A673 (cell line): Measurements from ENCODE around the gene CDK8. TPM values are rescaled to one million over a fixed set of nuclear protein-coding genes. Genes with fewer than 3 reads are reported as not detected.

Experiments used
- Bru-seq: library from RNA; stranded (reverse); fragments of 400-500 nt; gene quantifications from one replicate; lab custom pipeline; 2021; lab: Mats Ljungman, UMichigan
- BruChase-seq, 2 experiments: library from RNA; stranded (reverse); fragments of 400-500 nt; gene quantifications; one replicate each; lab custom pipeline; 2021; lab: Mats Ljungman, UMichigan
- BruUV-seq: library from RNA; stranded (reverse); fragments of 400-500 nt; replicated peaks from 2 replicates; lab custom pipeline; 2021; lab: Mats Ljungman, UMichigan
- CTCF ChIA-PET: fragments of 300-600 bp; sonication (Branson Sonifier 250); formaldehyde crosslinking; loops from one replicate; lab custom pipeline; 2022; ENCODE audit warnings: antibody characterized with exemption; lab: Charles Lee
- POLR2A ChIA-PET: fragments of 300-600 bp; sonication (Branson Sonifier 250); formaldehyde crosslinking; loops from one replicate; lab custom pipeline; 2022; ENCODE audit warnings: antibody characterized with exemption; ENCODE audit not compliant: low non-redundant PET; lab: Charles Lee
- DNase-seq: peaks from one replicate; pipeline ENCODE4 v3.0.0-alpha.2; 2015; ENCODE audit warnings: low spot score
- H3K27ac ChIP-seq: fragments of 200-600 bp; sonication (generic); 2 replicates; pipeline ENCODE4 v1.5.1; 2016; ENCODE audit warnings: mixed run types, low read depth, mild to moderate bottlenecking, mixed read lengths, antibody characterized with exemption, low read length; ENCODE audit not compliant: poor library complexity, severe bottlenecking
- H3K27me3 ChIP-seq: fragments of 200-600 bp; sonication (generic); replicated peaks from 2 replicates; pipeline ENCODE4 v1.6.1; 2017; ENCODE audit warnings: mixed run types, low read depth, mild to moderate bottlenecking, mixed read lengths, antibody characterized with exemption, low read length; ENCODE audit not compliant: insufficient read depth, poor library complexity
- H3K36me3 ChIP-seq: fragments of 200-600 bp; sonication (generic); 2 replicates; pipeline ENCODE4 v1.6.1; 2016; ENCODE audit warnings: mixed run types, mild to moderate bottlenecking, mixed read lengths, antibody characterized with exemption, low read length; ENCODE audit not compliant: insufficient read depth, poor library complexity, severe bottlenecking
- H3K4me1 ChIP-seq: fragments of 200-600 bp; sonication (generic); 2 replicates; pipeline ENCODE4 v1.6.1; 2017; ENCODE audit warnings: mixed run types, mild to moderate bottlenecking, mixed read lengths, antibody characterized with exemption, low read length; ENCODE audit not compliant: insufficient read depth, poor library complexity, severe bottlenecking
- H3K4me3 ChIP-seq: fragments of 200-600 bp; sonication (generic); 2 replicates; pipeline ENCODE4 v1.5.1; 2016; ENCODE audit warnings: low read depth, mixed run types, mild to moderate bottlenecking, mixed read lengths, low read length; ENCODE audit not compliant: poor library complexity, severe bottlenecking
- H3K9me3 ChIP-seq: fragments of 200-600 bp; sonication (generic); 2 replicates; pipeline ENCODE4 v1.6.1; 2016; ENCODE audit warnings: mixed run types, low read depth, mild to moderate bottlenecking, mixed read lengths, antibody characterized with exemption, low read length; ENCODE audit not compliant: poor library complexity, severe bottlenecking
- EZH2 ChIP-seq: fragments of 200-600 bp; sonication (generic); IDR thresholded peaks from 2 replicates; pipeline ENCODE4 v1.6.1; 2017; ENCODE audit warnings: borderline replicate concordance, low read depth, mild to moderate bottlenecking, mixed read lengths, antibody characterized with exemption, low read length; ENCODE audit not compliant: poor library complexity, severe bottlenecking
- intact Hi-C: fragments of 100-400 bp; cut with micrococcal nuclease; formaldehyde crosslinking; loops from one replicate; pipeline ENCODE4 v1.10.0; 2022; ENCODE audit not compliant: unreplicated experiment
- long read RNA-seq: library from polyadenylated mRNA; stranded (forward); transcript quantifications from one replicate; pipeline ENCODE4 v2.0.0, GENCODE V29; 2022
- total RNA-seq: library from RNA; stranded (reverse); gene quantifications from 2 replicates; pipeline ENCODE4 v1.2.3, GENCODE V29; 2021
- TF ChIP-seq, protein P1 (sequence below): fragments of 300-800, 200-600 bp; sonication (generic); conservative IDR thresholded peaks from 2 replicates; pipeline ENCODE4 v1.5.1; 2017; ENCODE audit warnings: low read depth, mild to moderate bottlenecking, antibody characterized with exemption, low read length, moderate library complexity, mixed read lengths

Gene CDK8
- total RNA-seq: 22.9 and 23.1 TPM in 2 replicates
- percentile 83 among the genes with signal in this experiment for Bru-seq, nascent RNA
- BruChase-seq, experiment 1, labeled RNA remaining after a 2-hour chase: percentile 80 among the genes with signal in this experiment
- percentile 71 among the genes with signal in this experiment for BruChase-seq, experiment 2, labeled RNA remaining after a 6-hour chase
- long read RNA-seq, transcript CDK8-201 (13 exons, 3,055 nt): major isoform, 16 of 34 reads
- long read RNA-seq, partial matches to known transcripts: 8 of 34 reads
- long read RNA-seq, other reads (novel, unspliced or antisense): 9 of 34 reads

GRCh38 chr13:26253787-26254582 lies at the start of gene CDK8:
CDK8 (plus strand) TSS chr13:26254129; CDS start chr13:26254642, 513 bp downstream.
- BruUV-seq: no TSS peak
- DNase-seq: peak; percentile 95
- H3K36me3 ChIP-seq: no peaks in the 10 kb centered on the region
- no peaks in the 10 kb centered on the region for H3K9me3 ChIP-seq
- intact Hi-C loops: no loop called here
- H3K4me1 ChIP-seq: peaks cover 12% of the 10 kb centered on the region
- peak within 1 kb of the TSS; percentile 98 for H3K27ac ChIP-seq
- H3K4me3 ChIP-seq: peak within 1 kb of the TSS; percentile 68
- TF ChIP-seq, protein P1, sequence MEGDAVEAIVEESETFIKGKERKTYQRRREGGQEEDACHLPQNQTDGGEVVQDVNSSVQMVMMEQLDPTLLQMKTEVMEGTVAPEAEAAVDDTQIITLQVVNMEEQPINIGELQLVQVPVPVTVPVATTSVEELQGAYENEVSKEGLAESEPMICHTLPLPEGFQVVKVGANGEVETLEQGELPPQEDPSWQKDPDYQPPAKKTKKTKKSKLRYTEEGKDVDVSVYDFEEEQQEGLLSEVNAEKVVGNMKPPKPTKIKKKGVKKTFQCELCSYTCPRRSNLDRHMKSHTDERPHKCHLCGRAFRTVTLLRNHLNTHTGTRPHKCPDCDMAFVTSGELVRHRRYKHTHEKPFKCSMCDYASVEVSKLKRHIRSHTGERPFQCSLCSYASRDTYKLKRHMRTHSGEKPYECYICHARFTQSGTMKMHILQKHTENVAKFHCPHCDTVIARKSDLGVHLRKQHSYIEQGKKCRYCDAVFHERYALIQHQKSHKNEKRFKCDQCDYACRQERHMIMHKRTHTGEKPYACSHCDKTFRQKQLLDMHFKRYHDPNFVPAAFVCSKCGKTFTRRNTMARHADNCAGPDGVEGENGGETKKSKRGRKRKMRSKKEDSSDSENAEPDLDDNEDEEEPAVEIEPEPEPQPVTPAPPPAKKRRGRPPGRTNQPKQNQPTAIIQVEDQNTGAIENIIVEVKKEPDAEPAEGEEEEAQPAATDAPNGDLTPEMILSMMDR: no peak
- TF ChIP-seq EZH2: no peak
- CTCF ChIA-PET: no interaction called here
- POLR2A ChIA-PET: interaction anchor here (0.6 kb wide), 1 partner anchor 26 kb away, joined by 8 read pairs; no protein-coding TSS in a partner anchor
- H3K27me3 ChIP-seq: no peaks in the 10 kb centered on the region

GRCh38 chr13:26208287-26208686 lies 45.6 kb upstream of the CDK8 start:
- POLR2A ChIA-PET: interaction anchor here (0.6 kb wide), 1 partner anchor 258 kb away, joined by 3 read pairs; no protein-coding TSS in a partner anchor
- H3K9me3 ChIP-seq: no peaks in the 10 kb centered on the region
- no peak overlapping the region for H3K27ac ChIP-seq
- no peak overlapping the region for H3K4me3 ChIP-seq
- H3K36me3 ChIP-seq: peaks cover 18% of the 10 kb centered on the region
- CTCF ChIA-PET: no interaction called here
- TF ChIP-seq, protein P1: no peak
- no peak for TF ChIP-seq EZH2
- no TSS peak for BruUV-seq
- no peaks in the 10 kb centered on the region for H3K4me1 ChIP-seq
- no peaks in the 10 kb centered on the region for H3K27me3 ChIP-seq
- DNase-seq: no peak
- intact Hi-C loops: no loop called here

- peaks cover 68% of the 10 kb centered on the region for H3K36me3 ChIP-seq
Measured at GRCh38 chr13:26213345-26213744, 40.6 kb upstream of the CDK8 start.

More at GRCh38 chr13:26213345-26213744, 40.6 kb upstream of the CDK8 start:
- Histone ChIP-seq H3K4me3 (no peak overlapping the region), H3K9me3 (no peaks in the 10 kb centered on the region), H3K4me1 (no peaks in the 10 kb centered on the region), H3K27ac (no peak overlapping the region), H3K27me3 (no peaks in the 10 kb centered on the region)
- CTCF ChIA-PET: no interaction called here
- POLR2A ChIA-PET: no interaction called here
- no TSS peak for BruUV-seq
- no peak for DNase-seq
- intact Hi-C loops: no loop called here
- TF ChIP-seq EZH2: no peak
- TF ChIP-seq, protein P1: no peak
